ENCODE data around the gene NFKBIB. TPM values are rescaled to one million over a fixed set of nuclear protein-coding genes. Genes with fewer than 3 reads are reported as not detected.

Gene NFKBIB
- total and polyA plus RNA-seq, 2 of the 13 experiments (the other 11 are each of a cell fraction or from before 2014, with no cell fraction given), result 8.6 to 14.9 TPM

GRCh38 chr19:38930776-38931520 is 31.2 kb downstream of the NFKBIB start, which contains the start of gene MRPS12 (continued):
- TF ChIP-seq NCOR1 (IDR thresholded peaks at IDR 0.05; ENCODE audit: borderline replicate concordance, low read length), result no peak
- TF ChIP-seq, protein P1, sequence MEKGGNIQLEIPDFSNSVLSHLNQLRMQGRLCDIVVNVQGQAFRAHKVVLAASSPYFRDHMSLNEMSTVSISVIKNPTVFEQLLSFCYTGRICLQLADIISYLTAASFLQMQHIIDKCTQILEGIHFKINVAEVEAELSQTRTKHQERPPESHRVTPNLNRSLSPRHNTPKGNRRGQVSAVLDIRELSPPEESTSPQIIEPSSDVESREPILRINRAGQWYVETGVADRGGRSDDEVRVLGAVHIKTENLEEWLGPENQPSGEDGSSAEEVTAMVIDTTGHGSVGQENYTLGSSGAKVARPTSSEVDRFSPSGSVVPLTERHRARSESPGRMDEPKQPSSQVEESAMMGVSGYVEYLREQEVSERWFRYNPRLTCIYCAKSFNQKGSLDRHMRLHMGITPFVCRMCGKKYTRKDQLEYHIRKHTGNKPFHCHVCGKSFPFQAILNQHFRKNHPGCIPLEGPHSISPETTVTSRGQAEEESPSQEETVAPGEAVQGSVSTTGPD (CRISPR knock-in tag; IDR thresholded peaks at IDR 0.05), result no peak
- TF ChIP-seq BCL6 (CRISPR knock-in tag; IDR thresholded peaks at IDR 0.05), result no peak
- no peak for TF ChIP-seq ATF7-NPFF (CRISPR knock-in tag; IDR thresholded peaks at IDR 0.05; ENCODE audit: low read depth)
- peak; percentile 58; the same call in 1 of the 2 replicates for TF ChIP-seq NFKB2 (CRISPR knock-in tag; IDR thresholded peaks at IDR 0.05; ENCODE audit: borderline replicate concordance)
- no peak for TF ChIP-seq AGO2 (optimal IDR thresholded peaks at IDR 0.05; ENCODE audit: low read depth, low read length)
- no peak for TF ChIP-seq HNF1A (IDR thresholded peaks at IDR 0.05; ENCODE audit: low read depth)
- TF ChIP-seq HNF1A (CRISPR knock-in tag; IDR thresholded peaks at IDR 0.05; ENCODE audit: borderline replicate concordance), result no peak
- TF ChIP-seq NFYB (CRISPR knock-in tag; IDR thresholded peaks at IDR 0.05), result peak; percentile 95
- no peak for TF ChIP-seq RORA (CRISPR knock-in tag; IDR thresholded peaks at IDR 0.05)
- no peak for TF ChIP-seq ESRRA (CRISPR knock-in tag; IDR thresholded peaks at IDR 0.05; ENCODE audit: low read depth)
- no peak for TF ChIP-seq AGO1 (IDR thresholded peaks at IDR 0.05; ENCODE audit: low read depth, low read length, poor library complexity, severe bottlenecking)
- TF ChIP-seq LRRFIP1 (CRISPR knock-in tag; conservative IDR thresholded peaks at IDR 0.05), result no peak
- TF ChIP-seq RXRA (CRISPR knock-in tag; IDR thresholded peaks at IDR 0.05), result no peak; the same call in none of the 2 replicates
- TF ChIP-seq ZNF143 (CRISPR knock-in tag; IDR thresholded peaks at IDR 0.05), result 0 out of 2 replicates have a peak, but pooled peaks have one; percentile 4
- no peak for TF ChIP-seq ZKSCAN5 (CRISPR knock-in tag; IDR thresholded peaks at IDR 0.05)
- TF ChIP-seq ATF1 (CRISPR knock-in tag; IDR thresholded peaks at IDR 0.05), result peak; percentile 92
- no peak for TF ChIP-seq ZNF558 (CRISPR knock-in tag; IDR thresholded peaks at IDR 0.05; ENCODE audit: borderline replicate concordance)
- no peak for TF ChIP-seq NR0B2 (CRISPR knock-in tag; IDR thresholded peaks at IDR 0.05)
- TF ChIP-seq ELF3 (CRISPR knock-in tag; IDR thresholded peaks at IDR 0.05), result no peak; the same call in 1 of the 2 replicates
- TF ChIP-seq KAT8 (CRISPR knock-in tag; IDR thresholded peaks at IDR 0.05), result peak; percentile 44; the same call in 1 of the 2 replicates
- no peak for TF ChIP-seq IRX3 (CRISPR knock-in tag; IDR thresholded peaks at IDR 0.05; ENCODE audit: borderline replicate concordance, low read depth)
